HL-60 (cell line): ENCODE results near the gene HAT1.
A peak's percentile ranks its signal among the peaks of the same experiment; 100 is the strongest.

Experiments
- DNase-seq, 2 experiments: peaks; one replicate each; pipeline ENCODE4 v3.0.0-alpha.2; 2010 to 2020; ENCODE audit warnings: low read depth in 1 of 2, low spot score in 1 of 2
- H3K27ac ChIP-seq: fragments of 250-450 bp; sonication (Bioruptor Pico); replicated peaks from 2 replicates; pipeline ENCODE4 v1.5.1; 2020; ENCODE audit warnings: mild to moderate bottlenecking, moderate library complexity
- H3K27me3 ChIP-seq: fragments of 250-450 bp; sonication (Bioruptor Pico); 2 replicates; pipeline ENCODE4 v1.5.1; 2021; ENCODE audit warnings: mild to moderate bottlenecking, moderate library complexity; ENCODE audit not compliant: insufficient read depth, poor library complexity, severe bottlenecking
- H3K4me3 ChIP-seq: replicated peaks from 2 replicates; pipeline ENCODE4 v1.5.1; 2011; ENCODE audit warnings: mild to moderate bottlenecking, control low read depth, low read length; ENCODE audit not compliant: insufficient read depth
- CTCF ChIP-seq: IDR thresholded peaks from one replicate; pipeline ENCODE4 v1.5.1; 2011; ENCODE audit warnings: low read length, control low read depth, inconsistent platforms; ENCODE audit not compliant: insufficient read depth
- GABPA ChIP-seq: IDR thresholded peaks from 2 replicates; pipeline ENCODE4 v1.6.1; 2012; ENCODE audit warnings: low read depth
- POLR2AphosphoS5 ChIP-seq: IDR thresholded peaks from 2 replicates; pipeline ENCODE4 v1.6.1; 2012; ENCODE audit warnings: low read depth
- REST ChIP-seq: IDR thresholded peaks from 2 replicates; pipeline ENCODE4 v1.6.1; 2012; ENCODE audit warnings: low read depth; ENCODE audit not compliant: insufficient replicate concordance
- SPI1 ChIP-seq: IDR thresholded peaks from 2 replicates; pipeline ENCODE4 v1.6.1; 2012; ENCODE audit warnings: low read depth, mild to moderate bottlenecking, borderline replicate concordance

Gene HAT1

GRCh38 chr2:171956135-171956825 lies 34.0 kb downstream of the HAT1 start:
- peak overlapping the region; percentile 84 for H3K27ac ChIP-seq
- H3K27me3 ChIP-seq = no peaks in the 10 kb centered on the region
- peak; percentile 33 to 81 for DNase-seq
- no peak overlapping the region for H3K4me3 ChIP-seq
- TF ChIP-seq CTCF = no peak
- peak; percentile 38 for TF ChIP-seq POLR2AphosphoS5
- peak; percentile 59; the same call in 1 of the 2 replicates for TF ChIP-seq SPI1

DNA sequence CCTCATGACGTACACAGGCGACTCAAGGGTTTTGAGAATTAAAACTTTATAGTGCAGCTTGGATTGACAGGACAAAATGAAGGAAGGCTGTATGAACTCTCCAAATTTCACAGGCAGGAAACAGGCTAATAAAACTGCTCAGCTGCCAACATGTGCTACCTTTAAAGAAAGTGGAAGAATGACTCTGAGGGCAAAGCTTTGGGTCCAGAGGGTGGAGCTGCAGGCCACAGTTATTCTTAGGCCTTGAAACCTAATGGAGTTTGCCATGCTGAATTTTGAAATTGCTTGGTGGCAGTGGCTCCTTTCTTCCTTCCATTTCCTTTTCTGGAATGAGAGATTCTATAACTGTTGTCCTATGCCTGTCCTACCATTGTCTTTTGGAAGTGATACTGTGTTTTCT lies 34.8 kb downstream of the HAT1 start:
- Histone ChIP-seq H3K4me3 (no peak overlapping the region), H3K27ac (peak overlapping the region; percentile 84), H3K27me3 (no peaks in the 10 kb centered on the region)
- TF ChIP-seq SPI1 (no peak), CTCF (no peak), REST (no peak), POLR2AphosphoS5 (no peak), GABPA (no peak)
- peak in 1 of 2 experiments; percentile 58 for DNase-seq

GRCh38 chr2:171958475-171958874 lies 36.2 kb downstream of the HAT1 start:
- DNase-seq = peak; percentile 40 to 66
- H3K27me3 ChIP-seq = no peaks in the 10 kb centered on the region
- no peak for TF ChIP-seq CTCF
- TF ChIP-seq GABPA = no peak
- TF ChIP-seq POLR2AphosphoS5 = peak; percentile 46; the same call in 1 of the 2 replicates
- peak; percentile 88 for TF ChIP-seq SPI1
- H3K4me3 ChIP-seq = no peak overlapping the region
- peak overlapping the region; percentile 84 for H3K27ac ChIP-seq

DNA sequence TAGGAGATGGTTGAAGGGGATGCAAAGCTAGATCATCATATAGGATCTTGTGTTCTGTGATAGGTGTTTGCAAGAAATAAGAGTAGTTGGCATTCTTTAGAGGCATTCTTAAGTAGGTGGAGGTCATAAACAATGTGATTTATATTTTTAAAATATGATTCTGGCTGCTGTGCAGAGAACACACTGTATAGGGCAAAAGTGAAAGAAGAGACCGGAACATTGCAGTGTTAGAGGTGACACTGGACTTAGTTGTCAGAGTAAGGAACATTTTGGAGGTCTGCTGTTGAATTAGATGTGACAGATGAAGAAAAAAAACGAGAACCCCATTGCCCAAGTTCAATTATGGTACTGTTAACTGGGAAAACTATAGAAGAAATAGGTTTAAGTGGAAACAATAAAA lies 37.7 kb downstream of the HAT1 start:
- TF ChIP-seq SPI1 (no peak), REST (no peak), GABPA (no peak), CTCF (no peak), POLR2AphosphoS5 (no peak)
- no peak for DNase-seq
- H3K4me3 ChIP-seq = no peak overlapping the region
- peak overlapping the region; percentile 84 for H3K27ac ChIP-seq
- H3K27me3 ChIP-seq = no peaks in the 10 kb centered on the region
